Posterior vena cava (tissue), 2 donors: ENCODE data around the gene ALDH9A1. TPM values are rescaled to one million over a fixed set of nuclear protein-coding genes. Genes with fewer than 3 reads are reported as not detected.
"Not testable (repeated sequence)": the region's sequence is repeated elsewhere in the genome, so short reads cannot be mapped to it uniquely, and the experiment has no call there.

Source experiments
- DNase-seq: peaks from one replicate; pipeline ENCODE4 v3.0.0-alpha.2; 2020; ENCODE audit warnings: low spot score
- intact Hi-C, 2 donors: fragments of 100-400 bp; cut with DNase I; formaldehyde crosslinking; loops; one replicate each; pipeline versions ENCODE4 v1.14.1 to v1.14.2; 2022 to 2023
- long read RNA-seq, 2 donors: library from polyadenylated mRNA; unstranded; transcript quantifications; one replicate each; pipeline ENCODE4 v2.0.0, GENCODE V29; 2020 to 2021
- total RNA-seq, 2 donors: library from RNA; stranded (reverse); fragmentation: NEBNext Ultra II Directional; extraction: Animal tissue kit (Norgen Biotek cat#: 25700); gene quantifications; one replicate each; pipeline ENCODE4 v1.2.1, GENCODE V29; 2021
- donor health status: DM: yes; HTN: yes; CAD: no.
- donor health status: DM: yes; HTN: yes; CAD: no.

Gene ALDH9A1
- 10 to 100 TPM; 42.6 to 52.3 TPM for total RNA-seq
- long read RNA-seq, donor 1, transcript ALDH9A1-201 (11 exons, 2,696 nt): major isoform, 33 of 38 reads
- long read RNA-seq, donor 1, partial matches to known transcripts: 5 of 38 reads
- long read RNA-seq, donor 1, other reads (novel, unspliced or antisense): 0 of 38 reads
- long read RNA-seq, donor 2, transcript ALDH9A1-201 (11 exons, 2,696 nt): major isoform, 299 of 310 reads
- long read RNA-seq, donor 2, partial matches to known transcripts: 6 of 310 reads
- long read RNA-seq, donor 2, other reads (novel, unspliced or antisense): 5 of 310 reads

- intact Hi-C loops: loop anchor here in 1 of 2 donors (10.0 kb wide), 1 partner anchor 63 kb away; the partner anchor contains the start of gene MGST3
- peak; percentile 96 for DNase-seq
These were observed at the start of gene ALDH9A1 for GRCh38 chr1:165697881-165698760. Gene ALDH9A1, minus strand, starts transcription at chr1:165698562. Its CDS starts 4 bp downstream, at chr1:165698558.

DNA sequence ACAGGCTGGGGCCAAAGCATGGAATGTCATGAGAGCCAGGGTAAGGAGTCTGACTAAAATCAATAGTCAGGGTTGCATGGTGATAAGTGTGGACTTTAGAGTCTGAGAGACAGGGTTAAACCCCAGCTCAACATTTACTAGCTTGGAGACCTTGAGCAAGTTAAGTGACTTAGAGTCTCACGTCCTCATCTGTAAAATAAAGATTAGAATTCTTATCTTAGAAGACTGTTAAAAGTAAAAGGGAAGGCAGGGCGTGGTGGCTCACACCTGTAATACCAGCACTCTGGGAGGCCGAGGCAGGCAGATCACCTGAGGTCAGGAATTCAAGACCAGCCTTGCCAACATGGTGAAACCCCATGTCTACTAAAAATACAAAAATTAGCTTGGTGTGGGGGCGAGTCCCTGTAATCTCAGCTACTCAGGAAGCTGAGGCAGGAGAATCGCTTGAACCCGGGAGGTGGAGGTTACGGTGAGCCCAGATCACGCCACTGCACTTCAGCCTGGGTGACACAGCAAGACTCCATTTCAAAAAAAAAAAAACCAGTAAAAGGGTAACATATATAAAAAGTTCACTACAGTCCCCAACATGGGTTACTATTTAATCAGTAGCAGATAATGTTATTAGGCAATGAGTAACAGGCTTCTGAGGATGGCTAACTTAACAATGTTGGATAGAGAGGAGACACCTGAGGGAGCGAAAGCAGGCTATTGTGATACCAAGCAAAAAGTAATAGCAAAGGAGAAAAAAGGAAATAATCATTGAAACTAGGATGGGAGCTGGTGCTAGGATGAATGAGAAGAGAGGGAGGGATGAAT is 49.5 kb upstream of the ALDH9A1 start:
- no peak for DNase-seq
- intact Hi-C loops: loop anchor here in 1 of 2 donors (10.0 kb wide), 1 partner anchor 103 kb away; no protein-coding TSS in a partner anchor

GRCh38 chr1:165744913-165745312 is 46.6 kb upstream of the ALDH9A1 start:
- DNase-seq: not testable (repeated sequence)
- intact Hi-C loops: loop anchor here in 1 of 2 donors (10.0 kb wide), 1 partner anchor 100 kb away; no protein-coding TSS in a partner anchor

DNA sequence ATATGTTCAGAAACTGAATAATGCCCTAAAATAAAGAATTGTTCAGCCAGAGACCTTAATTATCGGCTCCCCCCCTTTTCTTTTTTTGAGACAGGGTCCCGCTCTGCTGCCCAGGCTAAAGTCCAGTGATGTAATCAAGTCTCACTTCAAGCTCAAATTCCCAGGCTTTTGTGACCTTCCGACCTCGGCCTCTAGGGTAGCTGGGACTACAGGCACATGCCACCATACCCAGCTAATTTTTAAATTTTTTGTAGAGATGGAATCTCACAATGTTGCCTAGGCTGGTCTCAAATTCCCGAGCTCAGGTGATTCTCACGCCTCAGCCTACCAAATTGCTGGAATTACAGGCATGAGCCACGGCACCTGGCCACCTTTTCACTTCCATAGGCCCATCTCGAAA is 43.8 kb upstream of the ALDH9A1 start:
- intact Hi-C loops: loop anchor here in 1 of 2 donors (10.0 kb wide), 1 partner anchor 97 kb away; no protein-coding TSS in a partner anchor
- no peak for DNase-seq

- intact Hi-C loops: no loop called here
- no peak for DNase-seq
These were observed 40.4 kb upstream of the ALDH9A1 start for GRCh38 chr1:165738794-165739193.

- intact Hi-C loops: no loop called here
- no peak for DNase-seq
These were observed 38.8 kb upstream of the ALDH9A1 start for GRCh38 chr1:165737196-165737595.

DNA sequence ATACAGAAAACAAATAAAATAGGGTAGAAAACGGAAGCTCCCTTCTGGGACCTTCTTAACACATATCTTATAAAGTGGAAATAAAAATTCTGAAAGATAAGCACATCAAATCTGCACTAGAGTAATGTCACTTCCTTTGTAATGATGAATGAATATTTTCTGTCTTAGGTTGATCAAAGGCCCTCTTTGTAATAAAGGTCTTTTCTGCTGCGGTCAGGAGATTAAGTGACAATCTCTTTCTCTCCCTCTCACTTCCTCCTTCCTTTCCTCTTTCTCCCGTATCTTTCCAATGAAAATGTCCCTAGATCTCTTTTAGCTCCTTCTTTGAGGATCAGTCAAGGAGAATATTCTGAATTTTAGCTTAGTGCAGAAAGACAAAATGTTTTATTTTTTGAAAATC is 36.5 kb upstream of the ALDH9A1 start:
- no peak for DNase-seq
- intact Hi-C loops: no loop called here

DNA sequence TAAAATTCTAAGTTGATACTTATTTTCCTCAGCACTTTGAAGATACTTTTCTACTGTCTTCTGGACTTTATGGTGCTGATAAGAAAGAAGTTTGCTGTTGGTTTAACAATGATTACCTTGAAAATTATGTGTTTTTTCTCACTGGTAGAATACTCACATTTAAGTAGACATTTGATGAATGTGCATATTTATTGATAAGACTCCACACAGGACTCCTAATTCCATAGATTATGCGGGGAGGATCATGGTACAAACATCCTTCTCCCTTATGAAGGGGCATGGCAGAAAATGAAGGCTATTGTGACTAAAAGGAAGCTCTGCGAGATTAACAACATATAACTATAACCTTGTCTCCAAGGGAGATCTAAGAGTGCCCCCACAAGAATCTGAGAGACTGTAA is 28.5 kb upstream of the ALDH9A1 start:
- intact Hi-C loops: no loop called here
- DNase-seq: no peak

- intact Hi-C loops: no loop called here
- DNase-seq: no peak
These were observed 27.8 kb upstream of the ALDH9A1 start for GRCh38 chr1:165726169-165726568.

DNA sequence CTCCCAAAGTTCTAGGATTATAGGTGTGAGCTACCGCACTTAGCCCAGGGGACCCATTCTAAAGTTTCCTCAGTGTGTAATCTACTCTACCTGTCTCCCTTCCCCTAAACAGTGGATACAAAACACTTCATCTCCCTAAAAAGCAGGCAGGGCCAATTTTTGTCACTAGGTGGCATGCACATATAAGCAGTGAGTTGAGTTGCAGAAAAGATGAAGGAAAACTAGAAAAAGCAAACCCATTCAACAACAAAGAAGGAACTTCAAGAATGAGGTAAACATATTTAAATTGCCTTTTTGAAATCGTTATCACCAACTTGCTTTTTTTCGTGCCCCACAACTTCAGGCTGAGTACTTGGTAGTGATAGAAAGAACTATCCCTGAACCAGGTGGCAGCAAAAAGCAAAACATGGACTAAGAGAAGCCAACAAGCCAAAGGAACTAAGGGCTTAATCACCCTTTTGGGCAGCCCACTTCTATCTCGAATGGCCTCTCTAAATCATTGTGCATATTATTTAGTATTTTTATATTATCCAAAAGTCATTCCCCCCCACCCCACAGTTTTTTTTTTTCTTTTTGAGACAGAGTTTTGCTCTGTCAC is 19.7 kb upstream of the ALDH9A1 start:
- intact Hi-C loops: loop anchor here in 1 of 2 donors (10.0 kb wide), 1 partner anchor 197 kb away; no protein-coding TSS in a partner anchor
- no peak for DNase-seq

DNA sequence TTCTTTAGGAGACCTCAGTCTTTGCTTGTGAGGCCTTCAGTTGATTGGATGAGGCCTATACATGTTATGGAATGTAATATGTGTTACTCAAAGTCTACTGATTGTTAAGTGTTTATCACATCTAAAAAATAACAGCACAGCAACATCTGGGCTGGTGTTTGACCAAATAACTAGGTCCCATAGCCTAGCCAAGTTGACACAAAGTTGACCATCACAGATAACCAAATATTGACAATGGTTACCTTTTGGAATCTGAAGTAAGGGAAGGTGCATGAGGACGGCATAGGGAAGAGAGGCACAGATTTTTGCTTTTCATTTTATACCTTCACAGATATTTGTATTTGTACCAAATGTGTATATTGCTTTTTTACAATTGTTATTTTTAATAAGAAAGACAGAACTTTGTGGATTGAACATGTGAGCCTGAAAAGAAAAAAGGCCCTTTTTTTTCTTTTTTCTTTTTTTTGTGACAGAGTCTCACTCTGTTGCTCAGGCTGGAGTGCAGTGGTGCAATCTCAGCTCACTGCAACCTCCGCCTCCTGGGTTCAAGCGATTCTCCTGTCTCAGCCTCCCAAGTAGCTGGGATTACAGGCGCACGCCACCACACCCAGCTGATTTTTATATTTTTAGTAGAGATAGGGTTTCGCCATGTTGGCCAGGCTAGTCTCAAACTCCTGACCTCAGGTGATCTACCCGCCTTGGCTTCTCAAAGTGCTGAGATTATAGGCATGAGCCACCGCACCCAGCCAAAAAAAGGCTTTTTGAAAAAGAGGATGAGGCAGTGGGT is 18.1 kb upstream of the ALDH9A1 start:
- not testable (repeated sequence) for DNase-seq
- intact Hi-C loops: loop anchor here in 1 of 2 donors (10.0 kb wide), 1 partner anchor 198 kb away; no protein-coding TSS in a partner anchor

DNA sequence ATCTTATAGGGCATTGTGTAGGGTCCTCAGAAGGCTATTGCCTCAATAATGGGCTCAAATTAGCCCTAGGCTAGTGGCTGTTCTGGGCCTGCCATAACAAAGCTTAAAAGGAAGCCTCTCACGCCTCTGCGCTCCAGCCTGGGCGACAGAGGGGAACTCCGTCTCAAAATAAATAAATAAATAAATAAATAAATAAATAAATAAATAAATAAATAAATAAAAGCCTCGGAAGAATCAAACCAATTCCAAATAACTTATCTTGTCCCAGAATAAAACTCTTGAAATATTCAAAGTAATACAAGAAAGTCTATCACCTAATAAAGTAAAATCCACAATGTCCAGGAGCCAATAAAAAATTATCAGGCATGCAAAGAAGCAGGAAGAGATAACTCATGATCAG is 14.4 kb upstream of the ALDH9A1 start:
- DNase-seq: no peak
- intact Hi-C loops: loop anchor here in 1 of 2 donors (10.0 kb wide), 1 partner anchor 202 kb away; no protein-coding TSS in a partner anchor

DNA sequence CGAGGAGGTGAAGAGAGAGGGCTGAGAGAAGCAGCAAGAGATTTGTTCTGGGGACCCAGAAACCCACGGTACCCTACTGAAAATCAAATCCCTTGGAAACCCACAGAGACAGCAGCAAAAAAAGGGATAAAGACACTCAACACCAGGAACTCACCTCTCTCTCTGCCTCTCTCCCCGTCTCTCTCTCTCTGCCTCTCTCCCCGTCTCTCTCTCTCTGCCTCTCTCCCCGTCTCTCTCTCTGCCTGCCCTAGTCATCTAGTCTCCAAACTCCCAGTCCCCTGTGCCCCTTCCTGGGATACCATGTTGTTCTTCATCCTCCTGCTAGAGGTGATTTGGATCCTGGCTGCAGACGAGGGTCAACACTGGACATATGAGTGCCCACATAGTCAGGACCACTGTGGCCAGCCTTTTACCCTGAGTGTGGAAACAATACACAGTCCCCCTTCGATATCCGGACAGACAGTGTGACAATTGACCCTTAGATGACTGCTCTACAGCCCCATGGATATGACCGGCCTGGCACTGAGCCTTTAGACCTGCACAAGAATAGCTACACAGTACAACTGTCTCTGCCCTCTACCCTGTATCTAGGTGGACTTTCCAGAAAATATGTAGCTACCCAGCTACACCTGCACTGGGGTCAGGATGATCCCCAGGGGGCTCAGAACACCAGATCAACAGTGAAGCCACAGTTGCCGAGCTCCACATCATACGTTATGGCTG is 9.8 kb upstream of the ALDH9A1 start:
- no peak for DNase-seq
- intact Hi-C loops: no loop called here

DNA sequence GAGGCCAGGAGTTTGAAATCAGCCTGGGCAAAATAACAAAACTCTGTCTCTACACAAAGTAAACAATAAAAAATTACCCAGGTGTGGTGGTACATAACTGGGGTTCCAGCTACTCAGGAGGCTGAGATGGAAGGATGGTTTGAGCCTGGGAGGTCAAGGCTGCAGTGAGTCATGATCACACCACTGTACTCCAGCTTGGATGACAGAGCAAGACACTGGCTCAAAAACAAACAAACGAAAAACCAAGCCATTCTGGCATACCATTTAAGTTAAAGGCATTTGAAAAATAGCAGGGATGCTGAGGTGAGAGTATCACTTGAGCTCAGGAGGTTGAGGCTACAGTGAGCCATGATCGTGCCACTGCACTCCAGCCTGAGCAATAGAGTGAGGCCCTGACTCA is 5.3 kb upstream of the ALDH9A1 start:
- DNase-seq: no peak
- intact Hi-C loops: no loop called here

DNA sequence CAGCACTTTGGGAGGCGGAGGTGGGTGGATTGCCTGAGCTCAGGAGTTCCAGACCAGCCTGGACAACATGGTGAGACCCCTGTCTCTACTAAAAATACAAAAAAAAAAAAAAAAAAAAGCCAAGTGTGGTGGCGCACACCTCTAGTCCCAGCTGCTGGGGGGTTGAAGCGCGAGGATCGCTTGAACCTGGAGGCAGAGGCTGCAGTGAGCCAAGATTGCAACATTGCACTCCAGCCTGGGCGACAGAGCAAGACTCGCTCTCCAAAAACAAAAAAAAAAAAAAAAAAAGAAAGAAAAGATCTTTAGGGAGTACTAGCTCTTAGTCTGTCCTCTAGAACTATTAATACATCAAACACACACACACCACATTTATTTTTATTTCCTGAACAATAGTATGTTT is 3.6 kb upstream of the ALDH9A1 start:
- intact Hi-C loops, DNase-seq: not testable (repeated sequence)

DNA sequence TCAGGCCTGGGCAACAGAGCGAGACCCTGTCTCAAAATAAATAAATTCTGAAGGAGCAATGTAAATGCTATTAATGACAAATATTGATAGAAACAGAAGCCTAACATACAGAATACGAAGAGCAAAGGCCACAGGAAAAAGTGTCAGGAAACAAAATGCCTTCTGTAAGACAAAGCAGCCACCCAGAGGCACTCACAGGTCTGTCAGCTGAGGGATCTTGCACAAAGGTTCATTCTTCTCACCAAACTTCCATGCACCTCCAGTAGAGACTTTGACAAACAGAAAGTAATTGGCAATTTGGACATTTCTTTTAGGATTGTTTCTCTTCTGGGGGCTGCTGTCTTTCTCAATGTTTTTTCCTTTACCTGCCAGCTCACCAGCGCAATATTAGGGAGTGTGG is 1.2 kb upstream of the ALDH9A1 start:
- DNase-seq: no peak
- intact Hi-C loops: loop anchor here in 1 of 2 donors (10.0 kb wide), 1 partner anchor 65 kb away; the partner anchor contains the start of gene MGST3

DNA sequence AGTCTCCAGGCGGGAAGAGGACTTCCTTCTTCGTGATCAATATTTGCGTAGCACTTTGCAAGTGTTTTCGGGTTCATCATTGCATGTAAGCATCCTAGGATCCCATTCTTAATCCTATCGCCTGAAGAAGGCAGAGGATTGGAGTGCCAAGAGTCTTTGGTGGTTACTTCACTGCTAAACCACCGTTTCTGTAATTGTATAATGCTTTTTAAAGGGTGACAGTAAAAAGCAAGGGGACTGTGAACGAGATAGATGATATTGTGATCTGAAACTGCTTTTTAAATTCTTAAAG is 345 bp upstream of the ALDH9A1 start:
- no peak for DNase-seq
- intact Hi-C loops: loop anchor here in 1 of 2 donors (10.0 kb wide), 1 partner anchor 64 kb away; the partner anchor contains the start of gene MGST3
